Endometrium (tissue), 2 donors: ENCODE results near the gene AARSD1.
A peak's percentile ranks its signal among the peaks of the same experiment; 100 is the strongest.
"Not testable (repeated sequence)": the region's sequence is repeated elsewhere in the genome, so short reads cannot be mapped to it uniquely, and the experiment has no call there.

Experiments used
- FAIRE-seq: peaks from 2 replicates; lab custom pipeline; 2012; peaks lifted over from hg19 to GRCh38; lab: Jason Lieb, UNC
- donor health status: control.
- donor health status: control.

Gene AARSD1

GRCh38 chr17:42980766-42981397 is 16.6 kb upstream of the AARSD1 start:
- FAIRE-seq, result no peak

- FAIRE-seq, result no peak
Measured at GRCh38 chr17:42980274-42980765, 16.1 kb upstream of the AARSD1 start, which contains the start of gene RUNDC1. TSS of gene RUNDC1 (plus strand) at chr17:42980565. CDS start at chr17:42980577, 12 bp downstream.

GRCh38 chr17:42979511-42980273 is 15.4 kb upstream of the AARSD1 start, which contains the start of gene PTGES3L:
TSS of gene PTGES3L (minus strand) at chr17:42980080. CDS start at chr17:42980053, 27 bp downstream.
- FAIRE-seq, result no peak

- not testable (repeated sequence) for FAIRE-seq
Measured at GRCh38 chr17:42975701-42976100, 11.4 kb upstream of the AARSD1 start.

- FAIRE-seq, result no peak
Measured at GRCh38 chr17:42975265-42975664, 11.0 kb upstream of the AARSD1 start.

GRCh38 chr17:42973323-42973722 is 9.1 kb upstream of the AARSD1 start:
- not testable (repeated sequence) for FAIRE-seq

GRCh38 chr17:42971589-42971988 is 7.3 kb upstream of the AARSD1 start:
- FAIRE-seq, result no peak

- FAIRE-seq, result no peak
Measured at GRCh38 chr17:42969001-42969581, 4.8 kb upstream of the AARSD1 start.

- FAIRE-seq, result no peak
Measured at GRCh38 chr17:42967925-42968324, 3.7 kb upstream of the AARSD1 start.

GRCh38 chr17:42953669-42954068 is 10.6 kb downstream of the AARSD1 start:
- no peak for FAIRE-seq

GRCh38 chr17:42950044-42950783 is 14.0 kb downstream of the AARSD1 start:
- no peak for FAIRE-seq

- no peak for FAIRE-seq
Measured at GRCh38 chr17:42946812-42947211, 17.4 kb downstream of the AARSD1 start.

- no peak for FAIRE-seq
Measured at GRCh38 chr17:42944211-42944610, 20.0 kb downstream of the AARSD1 start.

GRCh38 chr17:42937712-42938596 is 26.3 kb downstream of the AARSD1 start:
- peak; percentile 59 for FAIRE-seq

GRCh38 chr17:42929497-42929844 is 34.8 kb downstream of the AARSD1 start:
- FAIRE-seq, result no peak

- peak; percentile 72 for FAIRE-seq
Measured at GRCh38 chr17:42928714-42929496, 35.3 kb downstream of the AARSD1 start.

GRCh38 chr17:42924891-42925290 is 39.4 kb downstream of the AARSD1 start:
- no peak for FAIRE-seq

- FAIRE-seq, result not testable (repeated sequence)
Measured at GRCh38 chr17:42923472-42923871, 40.8 kb downstream of the AARSD1 start.

GRCh38 chr17:42922294-42922693 is 42.0 kb downstream of the AARSD1 start:
- no peak for FAIRE-seq

GRCh38 chr17:42920922-42921321 is 43.3 kb downstream of the AARSD1 start:
- FAIRE-seq, result no peak
